Activated CD4-positive, alpha-beta T cell treated with anti-CD3 and anti-CD28 coated beads, Interleukin-2, amount 50 U/mL, for 1 hour (primary cell): Measurements from ENCODE around the gene LDLRAP1.

ENCODE experiments used
- DNase-seq: peaks from one replicate; pipeline ENCODE4 v3.0.0-alpha.2; 2020

LDLRAP1 gene

GRCh38 chr1:25563330-25564215, 20.2 kb downstream of the LDLRAP1 start:
- DNase-seq = no peak

- DNase-seq = peak; percentile 38
Measured at GRCh38 chr1:25564777-25565574, 21.6 kb downstream of the LDLRAP1 start.

- no peak for DNase-seq
Measured at GRCh38 chr1:25565626-25566025, 22.2 kb downstream of the LDLRAP1 start.

GRCh38 chr1:25566176-25566729, 22.8 kb downstream of the LDLRAP1 start:
- no peak for DNase-seq

- peak; percentile 44 for DNase-seq
Measured at GRCh38 chr1:25566730-25567341, 23.4 kb downstream of the LDLRAP1 start.

GRCh38 chr1:25567710-25568089, 24.3 kb downstream of the LDLRAP1 start:
- DNase-seq = no peak

- no peak for DNase-seq
Measured at GRCh38 chr1:25568090-25568833, 24.9 kb downstream of the LDLRAP1 start.

GRCh38 chr1:25568834-25569596, 25.6 kb downstream of the LDLRAP1 start:
- DNase-seq = no peak

GRCh38 chr1:25569597-25570396, 26.4 kb downstream of the LDLRAP1 start:
- no peak for DNase-seq

- no peak for DNase-seq
Measured at GRCh38 chr1:25570798-25571521, 27.6 kb downstream of the LDLRAP1 start.

GRCh38 chr1:25571522-25571970, 28.1 kb downstream of the LDLRAP1 start:
- no peak for DNase-seq

- no peak for DNase-seq
Measured at GRCh38 chr1:25572107-25572506, 28.7 kb downstream of the LDLRAP1 start.

- DNase-seq = peak; percentile 60
Measured at GRCh38 chr1:25572708-25573590, 29.5 kb downstream of the LDLRAP1 start.

- DNase-seq = no peak
Measured at GRCh38 chr1:25573591-25573930, 30.2 kb downstream of the LDLRAP1 start.

- no peak for DNase-seq
Measured at GRCh38 chr1:25573961-25574360, 30.6 kb downstream of the LDLRAP1 start.

GRCh38 chr1:25575191-25575590, 31.8 kb downstream of the LDLRAP1 start:
- no peak for DNase-seq

- no peak for DNase-seq
Measured at GRCh38 chr1:25576459-25577133, 33.2 kb downstream of the LDLRAP1 start.

GRCh38 chr1:25577134-25577920, 33.9 kb downstream of the LDLRAP1 start:
- DNase-seq = no peak
